ENCODE measurements around the gene BSCL2.

GRCh38 chr11:62671236-62671607 lies 36.0 kb downstream of the BSCL2 start:
- TF ChIP-seq, protein P1, sequence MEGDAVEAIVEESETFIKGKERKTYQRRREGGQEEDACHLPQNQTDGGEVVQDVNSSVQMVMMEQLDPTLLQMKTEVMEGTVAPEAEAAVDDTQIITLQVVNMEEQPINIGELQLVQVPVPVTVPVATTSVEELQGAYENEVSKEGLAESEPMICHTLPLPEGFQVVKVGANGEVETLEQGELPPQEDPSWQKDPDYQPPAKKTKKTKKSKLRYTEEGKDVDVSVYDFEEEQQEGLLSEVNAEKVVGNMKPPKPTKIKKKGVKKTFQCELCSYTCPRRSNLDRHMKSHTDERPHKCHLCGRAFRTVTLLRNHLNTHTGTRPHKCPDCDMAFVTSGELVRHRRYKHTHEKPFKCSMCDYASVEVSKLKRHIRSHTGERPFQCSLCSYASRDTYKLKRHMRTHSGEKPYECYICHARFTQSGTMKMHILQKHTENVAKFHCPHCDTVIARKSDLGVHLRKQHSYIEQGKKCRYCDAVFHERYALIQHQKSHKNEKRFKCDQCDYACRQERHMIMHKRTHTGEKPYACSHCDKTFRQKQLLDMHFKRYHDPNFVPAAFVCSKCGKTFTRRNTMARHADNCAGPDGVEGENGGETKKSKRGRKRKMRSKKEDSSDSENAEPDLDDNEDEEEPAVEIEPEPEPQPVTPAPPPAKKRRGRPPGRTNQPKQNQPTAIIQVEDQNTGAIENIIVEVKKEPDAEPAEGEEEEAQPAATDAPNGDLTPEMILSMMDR (IDR thresholded peaks at IDR 0.05): no peak
- no peak for TF ChIP-seq POLR2AphosphoS5 (IDR thresholded peaks at IDR 0.05; ENCODE audit: low read depth, low read length)
- TF ChIP-seq SIN3A (IDR thresholded peaks at IDR 0.05; ENCODE audit: borderline replicate concordance, insufficient read depth, low read depth, low read length): 0 out of 2 replicates have a peak, but pooled peaks have one; percentile 35
- TF ChIP-seq TCF7L2 (IDR thresholded peaks at IDR 0.05; ENCODE audit: low read depth, low read length): no peak

All from Panc1 (cell line).